GM12874 (cell line): Measurements from ENCODE around the gene DUSP12.

ENCODE experiments used
- TF ChIP-seq, protein P1 (sequence below): IDR thresholded peaks from 2 replicates; pipeline ENCODE4 v1.5.1; 2011; ENCODE audit warnings: low read depth, mild to moderate bottlenecking, control low read depth, low read length, moderate library complexity; ENCODE audit not compliant: insufficient read depth

The DUSP12 gene

DNA sequence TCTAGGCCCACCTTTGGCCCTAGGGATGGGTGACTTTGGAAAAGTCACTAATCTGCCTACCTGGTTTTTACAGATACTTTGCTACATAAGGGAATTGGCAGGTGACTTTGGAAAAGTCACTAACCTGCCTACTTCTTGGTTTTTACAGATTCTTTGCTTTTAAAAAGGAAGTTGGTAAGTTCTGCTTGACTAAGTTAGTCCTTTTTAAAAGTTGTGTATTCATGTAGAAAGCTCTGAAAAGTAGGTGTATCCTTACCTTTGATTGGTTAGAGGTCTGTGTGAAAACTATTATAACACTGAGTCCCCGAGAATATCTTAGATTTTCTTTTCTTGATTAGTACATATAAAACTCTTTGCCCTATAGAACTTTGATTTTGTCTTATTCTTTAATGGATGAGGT, 28.9 kb downstream of the DUSP12 start:
- TF ChIP-seq, protein P1, sequence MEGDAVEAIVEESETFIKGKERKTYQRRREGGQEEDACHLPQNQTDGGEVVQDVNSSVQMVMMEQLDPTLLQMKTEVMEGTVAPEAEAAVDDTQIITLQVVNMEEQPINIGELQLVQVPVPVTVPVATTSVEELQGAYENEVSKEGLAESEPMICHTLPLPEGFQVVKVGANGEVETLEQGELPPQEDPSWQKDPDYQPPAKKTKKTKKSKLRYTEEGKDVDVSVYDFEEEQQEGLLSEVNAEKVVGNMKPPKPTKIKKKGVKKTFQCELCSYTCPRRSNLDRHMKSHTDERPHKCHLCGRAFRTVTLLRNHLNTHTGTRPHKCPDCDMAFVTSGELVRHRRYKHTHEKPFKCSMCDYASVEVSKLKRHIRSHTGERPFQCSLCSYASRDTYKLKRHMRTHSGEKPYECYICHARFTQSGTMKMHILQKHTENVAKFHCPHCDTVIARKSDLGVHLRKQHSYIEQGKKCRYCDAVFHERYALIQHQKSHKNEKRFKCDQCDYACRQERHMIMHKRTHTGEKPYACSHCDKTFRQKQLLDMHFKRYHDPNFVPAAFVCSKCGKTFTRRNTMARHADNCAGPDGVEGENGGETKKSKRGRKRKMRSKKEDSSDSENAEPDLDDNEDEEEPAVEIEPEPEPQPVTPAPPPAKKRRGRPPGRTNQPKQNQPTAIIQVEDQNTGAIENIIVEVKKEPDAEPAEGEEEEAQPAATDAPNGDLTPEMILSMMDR = no peak

GRCh38 chr1:161779393-161779792, 29.8 kb downstream of the DUSP12 start:
- TF ChIP-seq, protein P1 = no peak

DNA sequence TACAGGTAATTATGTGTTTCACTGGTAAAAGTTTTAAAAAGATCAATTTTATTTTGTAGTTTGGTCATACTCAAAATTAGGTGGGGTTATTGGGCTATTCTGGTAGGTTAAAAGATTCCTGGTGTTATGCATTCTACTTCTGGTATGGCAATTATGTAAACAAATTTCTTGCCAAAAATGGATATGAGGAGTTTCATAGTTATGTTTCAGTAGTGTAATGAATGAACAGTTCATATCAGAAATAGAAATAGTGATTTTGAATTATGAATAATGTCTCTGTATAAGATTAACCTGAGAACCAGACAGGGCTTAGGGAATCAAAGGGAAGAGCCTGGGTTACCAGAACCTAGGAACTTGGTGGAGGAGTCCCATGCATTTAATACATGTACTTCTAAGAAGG, 32.4 kb downstream of the DUSP12 start:
- TF ChIP-seq, protein P1 = no peak

DNA sequence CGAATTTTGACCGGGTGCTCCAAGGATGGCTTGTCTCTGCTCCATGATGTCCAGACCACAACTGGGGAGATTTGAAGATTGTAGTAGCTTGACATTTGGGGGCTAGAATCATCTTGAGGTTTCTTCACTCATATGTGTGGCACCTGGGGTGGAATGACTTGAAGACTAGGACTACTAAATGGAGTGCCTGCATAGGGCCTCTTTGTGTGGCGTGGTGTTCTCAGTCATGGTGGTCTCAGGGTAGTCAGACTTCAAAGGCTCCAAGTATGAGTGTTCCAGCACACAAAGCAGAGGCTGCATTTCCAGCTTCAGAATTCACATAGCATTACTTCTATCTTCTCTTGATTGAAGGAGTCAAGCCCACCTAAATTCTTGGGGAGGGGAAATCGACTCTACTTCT, 33.3 kb downstream of the DUSP12 start:
- TF ChIP-seq, protein P1 = no peak

DNA sequence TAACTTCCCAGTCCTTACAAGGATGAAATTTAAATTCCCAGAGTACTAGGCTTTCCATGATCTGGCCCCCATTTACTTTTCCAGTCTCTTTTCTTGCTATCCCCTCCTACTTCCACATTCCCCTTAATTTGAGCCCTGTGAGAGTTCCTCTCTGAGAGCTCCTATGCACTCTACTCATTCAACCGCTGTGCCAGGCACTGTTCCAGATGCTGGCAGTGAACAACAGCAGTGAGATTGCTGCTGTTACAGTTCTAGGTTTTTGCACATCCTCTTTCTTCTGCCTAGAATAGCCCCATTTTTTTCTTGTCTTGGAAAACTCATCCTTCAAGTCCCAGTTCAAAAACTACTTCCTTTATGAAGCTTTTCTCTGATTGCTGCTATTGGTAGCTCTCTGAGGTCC, 35.4 kb downstream of the DUSP12 start:
- TF ChIP-seq, protein P1 = no peak

DNA sequence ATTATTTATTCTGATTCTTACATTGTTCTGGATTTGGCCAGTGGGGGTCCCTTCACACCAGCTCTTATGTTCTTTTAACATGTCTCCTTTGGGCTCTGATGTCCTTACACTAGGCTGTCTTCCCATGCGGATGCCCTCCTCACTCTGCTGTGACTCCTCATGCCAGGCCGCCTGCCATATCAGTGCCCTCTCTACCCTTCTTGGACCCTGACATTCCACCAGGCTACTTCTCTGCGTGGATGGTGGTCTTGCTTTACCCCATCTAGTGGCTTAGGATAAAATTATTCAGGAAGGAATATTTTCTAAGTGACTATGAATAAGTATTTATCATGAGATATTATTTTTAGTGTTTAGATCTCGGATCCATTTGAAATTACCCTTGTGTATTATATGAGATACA, 37.8 kb downstream of the DUSP12 start:
- TF ChIP-seq, protein P1 = no peak

GRCh38 chr1:161790587-161791317, 41.2 kb downstream of the DUSP12 start:
- TF ChIP-seq, protein P1 = no peak
